Hematopoietic multipotent progenitor cell (in vitro differentiated cells): ENCODE measurements around the gene LYAR. TPM values are rescaled to one million over a fixed set of nuclear protein-coding genes. Genes with fewer than 3 reads are reported as not detected.

Source experiments
- DNase-seq, 3 donors: peaks; one replicate each; pipeline ENCODE4 v3.0.0-alpha.2; 2011 to 2015; ENCODE audit warnings: low read depth in 2 of 3, low spot score in 2 of 3
- total RNA-seq: library from RNA; depleted of rRNA; stranded (reverse); fragments of >200 nt; gene quantifications from one replicate; pipeline ENCODE4 v1.2.3, GENCODE V29; 2012

LYAR gene
- total RNA-seq, 1 donor, result 3.5 TPM

GRCh38 chr4:4317496-4318232 is 27.7 kb upstream of the LYAR start:
- no peak for DNase-seq

GRCh38 chr4:4316150-4316495 is 26.2 kb upstream of the LYAR start:
- DNase-seq, result no peak

- DNase-seq, result no peak
Observed at GRCh38 chr4:4315461-4316149, 25.7 kb upstream of the LYAR start.

- no peak for DNase-seq
Observed at GRCh38 chr4:4311193-4311592, 21.2 kb upstream of the LYAR start.

- DNase-seq, result no peak
Observed at GRCh38 chr4:4308800-4309441, 19.0 kb upstream of the LYAR start.

- DNase-seq, result no peak
Observed at GRCh38 chr4:4306920-4307319, 17.0 kb upstream of the LYAR start.

- no peak for DNase-seq
Observed at GRCh38 chr4:4302416-4302815, 12.5 kb upstream of the LYAR start.

- DNase-seq, result no peak
Observed at GRCh38 chr4:4302001-4302400, 12.0 kb upstream of the LYAR start.

- no peak for DNase-seq
Observed at GRCh38 chr4:4299006-4299405, 9.1 kb upstream of the LYAR start.

GRCh38 chr4:4296283-4296846 is 6.4 kb upstream of the LYAR start:
- no peak for DNase-seq

GRCh38 chr4:4293279-4293678 is 3.3 kb upstream of the LYAR start:
- no peak for DNase-seq

GRCh38 chr4:4289597-4289940 is 385 bp downstream of the LYAR start:
- no peak for DNase-seq

- no peak for DNase-seq
Observed at GRCh38 chr4:4289055-4289454, 899 bp downstream of the LYAR start.

GRCh38 chr4:4288098-4288497 is 1.9 kb downstream of the LYAR start:
- DNase-seq, result no peak

- DNase-seq, result no peak
Observed at GRCh38 chr4:4284827-4285618, 4.9 kb downstream of the LYAR start.

GRCh38 chr4:4281787-4282186 is 8.2 kb downstream of the LYAR start:
- DNase-seq, result no peak

- no peak for DNase-seq
Observed at GRCh38 chr4:4277531-4277930, 12.4 kb downstream of the LYAR start.

- no peak for DNase-seq
Observed at GRCh38 chr4:4274226-4274625, 15.7 kb downstream of the LYAR start.

GRCh38 chr4:4271912-4272311 is 18.0 kb downstream of the LYAR start:
- DNase-seq, result no peak

- no peak for DNase-seq
Observed at GRCh38 chr4:4270529-4270928, 19.4 kb downstream of the LYAR start.

- no peak for DNase-seq
Observed at GRCh38 chr4:4269856-4270255, 20.1 kb downstream of the LYAR start.
